Measurements from ENCODE around the gene VBP1.
"Not testable (repeated sequence)": the region's sequence is repeated elsewhere in the genome, so short reads cannot be mapped to it uniquely, and the experiment has no call there.

VBP1 gene, protein sequence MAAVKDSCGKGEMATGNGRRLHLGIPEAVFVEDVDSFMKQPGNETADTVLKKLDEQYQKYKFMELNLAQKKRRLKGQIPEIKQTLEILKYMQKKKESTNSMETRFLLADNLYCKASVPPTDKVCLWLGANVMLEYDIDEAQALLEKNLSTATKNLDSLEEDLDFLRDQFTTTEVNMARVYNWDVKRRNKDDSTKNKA

GRCh38 chrX:155216179-155216939 lies at the start of gene VBP1:
VBP1 (plus strand) TSS chrX:155216460; CDS start chrX:155216483, 23 bp downstream.
- peak; percentile 95 for DNase-seq

- DNase-seq = no peak
These were observed 46.4 kb upstream of the VBP1 start for GRCh38 chrX:155169881-155170280.

GRCh38 chrX:155179346-155179997 lies 36.8 kb upstream of the VBP1 start:
- no peak for DNase-seq

GRCh38 chrX:155188786-155189185 lies 27.5 kb upstream of the VBP1 start:
- DNase-seq = no peak

- no peak for DNase-seq
These were observed 5.1 kb upstream of the VBP1 start for GRCh38 chrX:155211208-155211607.

DNA sequence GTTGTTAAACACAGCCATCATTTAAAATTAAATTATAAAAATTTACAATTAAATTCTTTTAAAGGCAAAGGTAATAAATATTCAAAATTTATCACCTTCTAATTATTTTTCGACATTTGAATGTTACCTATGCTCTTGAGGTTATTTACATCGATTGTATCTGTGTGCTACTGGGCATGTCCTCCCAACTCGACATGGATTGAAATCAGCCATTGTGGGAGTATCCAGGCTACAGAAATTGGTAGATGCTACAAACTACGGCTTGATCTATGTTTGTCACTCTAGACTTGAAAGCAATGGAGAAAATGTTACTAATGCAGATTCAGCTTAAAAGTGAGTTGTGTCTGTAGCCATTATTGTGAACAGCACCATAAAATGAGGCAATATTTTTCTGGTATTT lies 2.5 kb upstream of the VBP1 start:
- DNase-seq = no peak

GRCh38 chrX:155215443-155216178 lies 649 bp upstream of the VBP1 start:
- no peak for DNase-seq

- DNase-seq = no peak
These were observed 730 bp downstream of the VBP1 start for GRCh38 chrX:155216940-155217440.

DNA sequence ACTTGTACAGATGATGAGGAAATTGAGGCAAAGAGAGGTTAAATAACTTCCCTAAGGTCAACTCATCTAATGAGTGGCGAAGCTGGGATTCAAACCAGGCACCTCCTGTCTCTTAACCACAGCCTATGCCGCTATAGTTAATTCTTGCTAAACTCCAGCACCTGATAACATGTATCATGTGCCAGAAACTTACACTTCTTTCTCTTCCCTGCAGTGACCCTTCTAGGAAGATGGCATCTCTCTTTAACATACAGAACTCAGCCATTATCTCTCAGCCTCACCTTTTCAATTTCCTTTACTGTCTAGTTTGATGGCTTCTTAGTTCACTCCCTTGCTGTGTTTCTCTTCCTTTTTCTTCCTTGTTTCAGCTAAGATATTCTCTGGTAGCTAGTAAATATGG lies 2.5 kb downstream of the VBP1 start:
- DNase-seq = no peak

GRCh38 chrX:155221351-155221750 lies 5.1 kb downstream of the VBP1 start:
- no peak for DNase-seq

- DNase-seq = not testable (repeated sequence)
These were observed 7.5 kb downstream of the VBP1 start for GRCh38 chrX:155223746-155224145.

DNA sequence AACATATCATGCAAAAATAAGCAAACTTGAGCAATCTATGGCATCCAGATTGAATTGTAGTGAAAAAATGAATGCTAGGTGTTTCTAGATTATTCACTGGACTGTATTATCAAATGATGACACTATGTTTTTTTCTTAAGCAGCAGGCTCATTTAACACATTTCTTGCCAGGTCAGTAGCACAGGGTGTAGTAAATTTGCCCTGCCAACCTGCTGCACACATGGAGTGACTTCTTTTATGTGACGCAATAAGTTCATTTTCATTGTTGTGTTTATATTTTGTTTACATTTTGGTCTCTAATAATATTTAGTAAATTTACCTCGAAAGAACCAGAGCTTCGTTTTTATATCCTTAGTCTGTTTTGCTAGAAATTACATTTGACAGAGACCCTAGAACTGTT lies 9.5 kb downstream of the VBP1 start:
- no peak for DNase-seq

DNA sequence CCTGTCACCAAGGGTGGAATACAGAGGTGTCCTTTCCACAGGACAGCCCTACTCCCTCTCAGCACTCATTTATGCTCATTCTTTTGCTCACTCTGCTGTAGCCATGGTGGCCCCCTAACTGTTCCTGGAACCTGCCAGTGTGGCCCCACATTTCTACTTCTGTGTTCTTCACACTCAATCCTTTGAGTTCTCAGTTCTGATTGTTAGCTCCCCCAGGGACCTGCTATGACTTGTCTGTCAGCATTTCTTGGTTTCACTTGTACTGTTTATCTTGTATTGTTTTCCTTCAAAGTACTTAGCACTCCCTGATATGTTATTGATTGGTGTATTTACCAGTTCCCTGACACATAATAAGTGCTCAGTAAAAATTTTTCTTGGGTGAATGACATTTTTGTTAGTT lies 14.9 kb downstream of the VBP1 start:
- DNase-seq = no peak

DNA sequence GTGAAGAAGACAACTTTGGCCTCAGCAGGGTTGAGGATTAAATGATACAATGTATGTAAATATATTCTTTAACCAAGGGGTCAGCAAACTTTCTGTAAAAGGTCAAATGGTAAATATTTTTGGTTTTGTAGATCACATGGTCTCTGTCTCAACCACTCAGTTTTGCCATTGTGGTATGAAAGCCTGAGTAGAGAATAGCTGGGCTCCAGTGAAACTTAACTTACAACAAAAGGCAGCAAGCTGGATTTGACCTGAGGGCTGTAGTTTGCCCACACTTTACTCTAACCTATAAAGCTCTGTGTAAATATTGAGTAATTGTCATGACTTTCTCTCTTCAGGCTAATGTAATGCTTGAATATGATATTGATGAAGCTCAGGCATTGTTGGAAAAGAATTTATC lies 19.6 kb downstream of the VBP1 start:
- DNase-seq = no peak

DNA sequence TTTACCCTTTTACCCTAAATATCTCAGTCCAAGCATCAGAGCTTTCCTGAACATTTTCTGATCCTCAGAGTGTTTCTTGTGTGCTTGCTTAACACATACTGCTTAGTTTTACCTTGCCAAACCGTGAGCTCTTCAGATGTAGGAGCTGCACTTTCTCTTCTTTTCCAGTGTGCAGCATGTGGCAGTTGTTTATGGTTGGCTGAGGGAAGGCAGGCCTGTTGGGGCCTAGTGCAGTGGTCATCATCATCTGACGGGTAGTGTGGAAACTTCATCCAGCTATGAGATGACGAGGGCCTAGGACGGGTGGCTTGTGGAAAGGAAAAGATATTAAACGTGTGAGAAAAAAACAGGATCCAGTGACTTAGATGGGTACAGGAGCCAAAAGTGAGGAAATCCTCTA lies 21.5 kb downstream of the VBP1 start:
- DNase-seq = no peak

DNA sequence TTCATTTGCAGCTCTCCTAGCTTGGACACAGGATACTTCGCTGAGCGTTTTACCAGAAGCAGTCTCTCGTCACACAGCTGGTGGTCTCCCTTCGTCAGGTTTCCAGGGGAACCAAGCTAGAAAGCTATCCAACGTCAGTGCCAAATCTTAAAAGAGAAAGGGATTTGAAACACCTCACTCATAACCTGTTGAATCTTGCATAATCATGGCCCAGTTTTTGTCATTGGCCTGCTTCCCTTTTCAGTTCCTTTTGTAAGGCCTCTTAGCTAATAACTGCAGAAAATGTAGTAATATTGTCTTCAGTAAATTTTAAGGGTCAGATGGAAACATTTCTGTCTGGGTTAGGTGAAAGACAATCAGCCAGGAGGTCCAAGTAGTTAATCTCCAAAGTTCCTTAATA lies 26.0 kb downstream of the VBP1 start:
- DNase-seq = no peak

- DNase-seq = no peak
These were observed 30.5 kb downstream of the VBP1 start for GRCh38 chrX:155246748-155247147.

DNA sequence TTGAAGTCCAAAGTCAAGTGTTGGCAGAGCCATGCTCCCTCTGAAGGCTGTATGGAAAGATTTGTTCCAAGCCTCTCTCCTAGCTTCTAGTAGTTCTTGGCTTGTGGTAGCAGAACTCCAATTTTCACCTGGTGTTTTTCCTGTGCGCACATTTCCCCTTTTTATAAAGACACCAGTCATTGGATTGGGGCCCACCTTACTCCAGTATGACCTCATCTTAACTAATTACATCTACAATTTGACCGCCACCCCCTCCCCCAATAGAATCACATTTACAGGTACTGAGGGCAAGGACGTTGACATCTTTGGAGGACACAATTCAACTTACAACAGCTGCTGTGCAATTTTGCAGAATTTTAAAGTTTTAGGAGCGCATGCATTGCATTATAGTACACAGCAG lies 31.2 kb downstream of the VBP1 start:
- DNase-seq = no peak

DNA sequence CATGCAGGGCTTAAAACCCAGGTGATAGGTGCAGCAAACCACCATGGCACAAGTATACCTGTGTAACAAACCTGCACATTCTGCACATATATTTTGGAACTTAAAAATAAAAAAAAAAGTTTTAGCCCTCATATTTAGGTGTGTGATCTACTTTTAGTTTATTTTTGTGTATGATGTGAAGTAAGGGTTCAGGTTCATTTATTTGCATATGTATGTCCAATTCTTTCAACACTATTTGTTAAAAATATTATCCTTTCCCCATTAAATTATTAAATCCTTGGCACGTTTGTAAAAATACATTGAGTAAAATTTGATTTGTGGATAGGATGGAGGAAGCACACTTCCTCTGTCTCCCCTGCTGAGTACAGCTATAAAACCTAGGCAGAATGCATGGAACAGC lies 35.1 kb downstream of the VBP1 start:
- DNase-seq = no peak

- DNase-seq = no peak
These were observed 43.5 kb downstream of the VBP1 start for GRCh38 chrX:155259752-155260151.

DNA sequence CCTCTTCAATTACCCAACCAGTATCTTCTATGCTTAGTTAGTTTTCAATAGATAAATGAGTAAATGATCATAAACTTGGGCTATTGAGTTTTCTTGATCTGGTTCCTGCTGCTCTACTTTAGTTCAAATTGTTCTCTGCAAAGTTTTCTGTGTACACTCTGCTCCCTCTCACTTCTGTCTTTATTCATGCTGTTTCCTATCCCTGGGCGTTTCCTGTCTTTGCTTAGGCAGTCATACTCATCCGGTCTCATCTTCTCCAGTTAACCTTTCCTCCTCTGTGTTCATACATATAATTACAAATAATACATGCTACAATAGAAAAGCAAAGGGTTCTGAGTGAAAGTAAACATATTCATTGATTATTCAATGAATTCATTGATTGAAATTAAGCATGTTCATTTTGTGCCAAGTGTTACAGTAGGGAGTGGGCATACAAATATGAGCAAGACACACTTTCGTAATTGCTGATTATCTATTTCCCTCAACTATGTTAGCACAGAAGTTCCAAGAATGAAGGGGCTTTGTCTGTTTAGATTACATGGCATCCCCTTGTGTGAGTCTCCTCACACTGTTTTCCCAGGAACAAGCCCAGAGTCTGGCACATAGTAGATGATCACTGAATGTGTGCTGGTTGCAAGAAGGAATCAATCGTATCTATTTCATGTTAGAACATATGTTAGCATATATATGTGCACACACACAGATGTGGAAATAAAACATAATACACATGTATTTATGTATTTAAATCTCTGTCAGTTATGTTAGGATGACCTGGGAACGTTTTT lies 46.9 kb downstream of the VBP1 start:
- DNase-seq = no peak

- peak; percentile 54 for DNase-seq
These were observed 47.8 kb downstream of the VBP1 start, which contains the start of gene RAB39B for GRCh38 chrX:155263854-155264628. RAB39B (minus strand) TSS chrX:155264491; CDS start chrX:155264288, 203 bp downstream.

Data from HCEC 1CT (cell line).